CD4-positive, alpha-beta T cell treated with Interleukin-15 for 4 hours (primary cell): ENCODE results near the gene FAM98C.
A peak's percentile ranks its signal among the peaks of the same experiment; 100 is the strongest.
"Not testable (repeated sequence)": the region's sequence is repeated elsewhere in the genome, so short reads cannot be mapped to it uniquely, and the experiment has no call there.

ENCODE experiments used
- DNase-seq: peaks from one replicate; pipeline ENCODE4 v3.0.0-alpha.2; 2020; ENCODE audit warnings: low spot score

The FAM98C gene

DNA sequence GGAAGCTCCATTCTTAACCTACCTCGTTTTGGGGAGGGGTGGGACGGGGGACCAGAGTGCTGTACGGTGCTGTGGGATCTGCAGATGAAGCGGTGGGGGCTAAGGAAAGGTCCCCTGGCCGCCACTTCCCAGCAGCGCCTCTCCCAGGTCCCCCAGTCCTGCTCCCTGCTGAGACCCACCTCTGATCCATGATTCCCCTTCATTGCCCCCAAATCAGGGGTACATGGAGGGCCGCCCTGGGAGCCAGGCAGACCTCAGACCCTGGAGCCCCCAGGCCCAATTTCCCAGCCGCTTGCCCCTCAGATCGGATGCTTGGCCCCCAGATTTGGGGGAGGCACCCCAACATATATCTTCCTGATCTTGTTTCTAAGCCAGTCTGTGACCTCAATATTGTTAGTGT lies 3.8 kb upstream of the FAM98C start:
- no peak for DNase-seq

DNA sequence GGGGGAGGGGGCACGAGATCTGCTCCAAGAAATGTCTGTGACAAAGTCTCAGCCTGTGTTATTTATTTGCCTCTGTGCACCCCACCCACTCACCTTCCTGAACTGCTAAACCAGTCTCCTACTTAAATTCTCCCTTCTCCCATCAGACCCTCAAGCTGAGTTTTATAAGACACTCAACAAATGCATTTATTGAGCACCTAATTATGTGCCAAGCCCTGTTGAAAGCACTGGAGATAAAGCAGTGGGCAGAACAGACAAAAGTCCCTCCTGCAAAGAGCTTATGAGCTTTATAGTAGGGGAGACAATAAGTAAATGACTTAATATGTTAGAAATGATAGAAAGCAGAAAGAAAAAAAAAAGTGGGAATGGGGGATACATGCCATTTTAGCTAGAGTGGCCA lies 3.4 kb upstream of the FAM98C start:
- DNase-seq = no peak

DNA sequence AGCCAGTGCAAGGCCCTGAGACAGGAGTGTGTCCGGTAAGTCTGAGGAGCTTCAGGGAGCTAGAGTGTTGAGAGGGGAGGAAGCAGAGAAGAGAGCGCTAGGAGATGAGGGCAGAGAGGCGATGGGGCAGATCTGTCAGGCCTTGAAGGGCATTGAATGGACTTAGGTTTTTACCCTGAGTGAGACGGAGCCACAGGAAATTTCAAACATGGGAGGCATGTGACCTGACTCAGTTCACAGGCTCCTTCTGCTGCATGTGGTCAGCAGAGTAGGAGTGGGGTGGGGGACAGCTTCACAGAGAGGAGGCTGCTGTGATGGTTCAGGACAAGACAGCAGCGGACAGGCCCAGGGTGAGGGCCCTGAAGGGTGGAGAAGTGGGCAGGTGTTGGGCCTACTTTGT lies 2.5 kb upstream of the FAM98C start:
- no peak for DNase-seq

DNA sequence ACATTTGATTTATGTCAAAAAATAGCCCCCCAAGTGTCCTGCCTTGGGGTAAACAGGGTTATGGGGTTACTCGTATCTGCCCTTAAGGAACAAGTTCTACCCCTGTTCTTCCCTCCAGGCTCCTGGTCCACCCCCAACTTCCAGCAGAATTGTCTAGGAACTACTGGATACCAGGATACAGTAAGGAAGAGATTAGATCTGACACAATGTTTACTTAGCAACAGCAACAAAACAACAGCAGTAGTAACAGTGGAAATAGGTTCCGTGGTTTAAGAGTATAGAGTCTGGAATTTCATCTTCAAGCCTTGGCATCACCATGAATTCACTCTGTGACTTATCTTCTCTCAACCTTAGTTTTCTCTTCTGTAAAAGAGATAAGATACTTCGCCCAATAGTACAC lies 1.7 kb upstream of the FAM98C start:
- no peak for DNase-seq

DNA sequence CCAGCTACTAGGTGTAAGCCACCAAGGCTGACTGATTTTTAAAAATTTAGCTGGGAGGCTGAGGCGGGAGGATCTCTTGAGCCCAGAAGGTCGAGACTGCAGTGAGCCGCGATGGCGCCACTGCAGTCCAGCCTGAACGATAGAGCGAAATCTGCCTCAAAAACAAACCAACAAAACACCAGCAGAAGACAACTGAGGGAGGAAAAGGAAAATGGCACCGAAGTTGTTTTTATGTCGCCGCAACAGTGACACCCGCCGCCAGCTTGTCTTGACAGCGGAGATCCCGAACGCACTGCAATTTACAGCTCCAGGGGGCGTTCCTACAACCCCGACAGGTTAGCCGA lies 298 bp upstream of the FAM98C start:
- no peak for DNase-seq

DNA sequence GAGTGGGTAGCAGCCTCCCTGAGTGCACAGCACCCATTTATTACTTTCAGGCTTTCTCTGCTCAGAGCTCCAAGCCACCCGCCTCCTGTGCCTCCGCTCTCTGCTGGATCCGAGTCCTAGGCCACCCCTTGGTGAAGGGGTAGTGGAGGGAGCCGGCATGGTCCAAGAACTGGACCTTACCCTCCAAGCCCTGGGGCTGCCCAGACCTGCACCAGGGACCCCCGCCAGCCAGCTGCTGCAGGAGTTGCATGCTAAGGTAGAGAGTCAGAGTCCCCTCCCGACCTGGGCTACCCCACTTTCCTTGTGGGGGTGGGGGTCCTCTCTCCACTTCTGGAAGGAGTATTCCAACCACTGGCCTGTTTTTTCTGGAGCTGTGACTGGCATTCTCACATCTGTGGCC lies 2.0 kb downstream of the FAM98C start:
- DNase-seq = no peak

DNA sequence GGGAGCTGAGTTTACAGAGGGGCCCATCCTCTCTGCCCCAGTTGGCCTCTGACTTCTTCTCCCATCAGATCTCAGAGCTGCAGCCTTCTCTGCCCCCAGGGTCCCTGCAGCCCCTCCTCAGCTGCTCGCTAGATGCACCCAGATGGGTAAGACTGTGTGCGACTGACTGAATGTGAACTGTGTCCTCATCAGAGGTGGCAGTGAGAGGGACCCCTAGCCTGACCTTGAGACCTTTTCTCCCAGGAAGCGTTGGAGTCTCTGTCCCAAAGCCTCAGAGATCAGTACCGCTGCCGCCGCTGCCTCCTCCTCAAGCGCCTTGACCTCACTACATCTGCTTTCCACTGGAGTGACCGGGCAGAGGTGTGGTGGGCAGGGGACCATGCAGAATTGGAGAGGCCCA lies 2.4 kb downstream of the FAM98C start:
- no peak for DNase-seq

DNA sequence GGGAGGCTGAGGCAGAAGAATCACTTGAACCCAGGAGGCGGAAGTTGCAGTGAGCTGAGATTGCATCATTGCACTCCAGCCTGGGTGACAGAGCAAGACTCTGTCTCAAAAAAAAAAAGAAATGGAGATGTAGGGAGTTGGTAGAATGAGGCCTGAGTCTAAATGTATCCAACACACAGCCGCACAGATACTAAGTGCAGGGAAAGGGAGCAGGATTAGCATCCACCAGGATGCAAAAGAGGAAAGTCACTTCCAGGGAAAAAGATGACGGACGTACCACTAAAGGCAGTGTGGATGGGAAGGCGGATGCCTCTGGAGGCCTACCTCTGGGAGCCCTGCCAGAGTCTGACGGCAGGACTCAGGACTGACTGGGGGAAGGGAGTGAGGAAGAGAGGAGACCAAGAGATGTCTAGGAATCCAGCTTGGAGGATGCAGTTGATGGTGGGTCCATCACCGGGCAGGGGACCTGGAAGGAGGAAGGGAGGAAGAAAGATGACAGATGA lies 6.8 kb downstream of the FAM98C start:
- DNase-seq = no peak

DNA sequence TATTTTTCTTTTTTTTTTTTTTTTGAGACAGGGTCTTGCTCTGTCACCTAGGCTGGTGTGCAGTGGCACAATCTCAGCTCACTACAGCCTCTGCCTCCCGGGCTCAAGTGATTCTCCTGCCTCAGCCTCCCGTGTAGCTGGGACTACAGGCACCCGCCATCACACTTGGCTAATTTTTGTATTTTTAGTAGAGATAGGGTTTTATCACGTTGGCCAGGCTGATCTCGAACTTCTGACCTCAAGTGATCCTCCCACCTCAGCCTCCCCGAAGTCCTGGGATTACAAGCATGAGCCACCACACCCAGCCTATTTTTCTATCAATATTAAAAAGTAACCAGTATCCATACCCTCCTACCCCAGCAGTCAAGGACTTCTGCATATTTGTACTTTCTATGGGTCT lies 7.5 kb downstream of the FAM98C start:
- not testable (repeated sequence) for DNase-seq

DNA sequence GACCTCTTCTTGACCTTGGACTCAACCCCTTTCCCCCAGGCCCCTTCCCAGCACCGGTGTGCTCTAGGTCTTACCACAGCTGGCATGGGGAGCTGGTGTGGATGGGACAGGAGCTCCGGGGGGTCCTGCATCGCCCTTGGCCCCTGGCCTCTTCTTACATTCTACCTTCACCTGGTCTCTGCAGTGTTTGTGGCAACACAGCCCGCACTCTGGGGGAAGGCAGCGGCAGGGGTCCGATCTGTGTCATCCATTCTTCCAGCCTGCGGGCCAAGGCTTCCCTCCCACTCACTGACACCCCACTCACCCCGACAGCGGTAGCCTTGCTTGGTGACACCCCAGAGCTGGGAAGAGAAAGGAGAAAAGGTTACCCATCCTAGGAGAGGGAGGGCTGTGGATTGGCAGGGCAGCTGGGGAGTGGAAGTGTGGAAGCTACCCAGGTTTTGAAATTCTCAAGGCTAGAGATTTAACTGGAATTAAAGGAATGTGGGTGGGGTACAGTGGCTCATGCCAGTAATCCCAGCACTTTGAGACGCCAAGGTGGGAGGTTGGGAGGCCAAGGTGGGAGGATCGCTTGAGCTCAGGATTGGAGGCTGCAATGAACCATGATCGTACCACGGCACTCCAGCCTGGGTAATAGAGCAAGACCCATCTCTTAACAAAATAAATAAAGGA lies 8.3 kb downstream of the FAM98C start:
- no peak for DNase-seq

DNA sequence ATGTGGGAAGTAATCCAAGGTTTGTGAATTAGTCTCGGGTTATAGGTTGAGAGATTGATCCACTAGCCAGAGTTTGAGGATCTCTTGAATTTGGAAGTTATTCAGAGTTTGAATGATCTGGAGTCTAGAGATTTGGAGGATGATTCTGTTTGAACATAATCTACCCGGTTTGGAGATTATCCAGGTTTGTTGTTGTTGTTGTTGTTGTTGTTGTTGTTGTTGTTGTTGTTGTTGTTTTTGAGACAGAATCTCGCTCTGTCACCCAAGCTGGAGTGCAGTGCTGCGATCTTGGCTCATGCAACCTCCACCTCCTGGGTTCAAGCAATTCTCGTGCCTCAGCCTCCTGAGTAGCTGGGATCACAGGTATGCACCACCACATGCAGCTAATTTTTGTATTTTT lies 9.0 kb downstream of the FAM98C start:
- DNase-seq = not testable (repeated sequence)

DNA sequence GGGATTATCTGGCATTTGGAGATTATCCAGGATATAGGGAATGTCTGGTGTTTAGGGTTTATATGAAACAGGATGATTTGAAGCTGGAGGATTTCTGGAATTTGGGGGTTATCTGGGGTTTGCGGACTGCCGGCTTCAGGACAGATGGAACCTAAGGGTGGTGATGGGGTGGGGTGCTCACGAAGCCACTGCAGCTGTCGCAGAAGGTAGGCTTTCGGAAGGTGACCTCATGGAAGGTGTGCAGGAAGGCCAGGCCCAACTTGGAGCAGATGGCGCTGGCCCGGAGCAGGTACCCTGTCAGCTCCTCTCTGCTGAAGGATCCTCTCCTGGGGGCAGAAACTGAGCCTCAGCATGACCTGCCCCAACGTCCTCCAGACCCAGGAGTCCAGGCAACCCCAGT lies 9.6 kb downstream of the FAM98C start:
- no peak for DNase-seq

DNA sequence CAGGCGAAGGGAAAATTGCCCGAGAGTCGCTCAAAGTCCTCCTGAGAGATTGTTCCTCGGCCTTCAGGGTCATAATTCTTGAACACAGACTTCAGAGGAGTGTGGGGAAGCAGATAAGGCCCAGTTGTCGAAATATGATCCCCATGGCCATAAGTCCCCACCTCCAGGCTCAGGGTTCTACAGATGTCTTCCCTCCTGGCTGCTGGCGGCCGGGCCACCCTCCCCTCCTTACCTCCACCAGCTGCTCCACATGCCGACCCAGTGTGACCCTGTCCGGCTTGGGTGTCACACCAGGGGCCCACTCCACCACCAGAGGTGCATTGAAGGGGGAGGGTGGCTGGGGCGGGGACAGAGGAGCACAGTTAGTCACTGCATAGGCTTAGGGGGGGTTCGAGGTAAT lies 10.1 kb downstream of the FAM98C start:
- no peak for DNase-seq

DNA sequence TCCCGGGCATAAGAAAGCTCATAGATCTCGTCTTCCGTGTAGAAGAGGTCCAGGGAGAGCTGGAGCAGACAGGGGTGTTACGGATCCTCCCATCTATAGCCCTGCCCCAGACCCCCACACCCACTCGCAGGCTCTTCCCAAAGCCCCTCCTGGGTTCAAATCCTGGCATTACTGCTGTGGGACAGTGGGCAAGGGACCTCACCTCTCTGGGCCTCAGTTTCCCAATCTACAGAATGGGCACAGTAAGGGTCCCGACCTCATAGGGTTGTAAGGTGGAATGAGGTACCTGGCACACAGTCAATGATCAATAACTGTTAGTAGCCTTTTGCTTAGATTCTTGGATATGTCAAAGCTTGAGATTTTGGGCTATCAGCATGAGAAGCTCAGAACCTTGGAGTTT lies 10.5 kb downstream of the FAM98C start:
- no peak for DNase-seq

DNA sequence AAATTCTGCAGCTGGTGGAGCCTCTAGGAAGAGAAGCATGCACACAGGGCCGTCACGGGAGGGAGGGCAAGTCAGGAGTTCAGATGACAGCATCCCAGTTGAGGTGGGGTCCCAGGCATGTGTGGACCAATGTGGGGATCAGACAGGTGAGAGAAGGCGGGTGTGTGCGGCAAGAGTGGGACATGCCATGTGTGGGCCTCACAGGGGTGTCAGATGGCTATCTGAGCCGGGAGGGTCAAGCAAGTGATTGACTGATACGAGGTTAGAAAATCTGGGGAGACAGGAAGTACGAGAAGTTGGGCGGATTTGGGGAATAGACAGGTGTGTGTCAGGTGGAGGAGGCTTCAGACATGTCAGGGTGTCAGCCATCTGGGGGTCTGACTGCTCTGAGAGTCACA lies 14.3 kb downstream of the FAM98C start:
- no peak for DNase-seq

DNA sequence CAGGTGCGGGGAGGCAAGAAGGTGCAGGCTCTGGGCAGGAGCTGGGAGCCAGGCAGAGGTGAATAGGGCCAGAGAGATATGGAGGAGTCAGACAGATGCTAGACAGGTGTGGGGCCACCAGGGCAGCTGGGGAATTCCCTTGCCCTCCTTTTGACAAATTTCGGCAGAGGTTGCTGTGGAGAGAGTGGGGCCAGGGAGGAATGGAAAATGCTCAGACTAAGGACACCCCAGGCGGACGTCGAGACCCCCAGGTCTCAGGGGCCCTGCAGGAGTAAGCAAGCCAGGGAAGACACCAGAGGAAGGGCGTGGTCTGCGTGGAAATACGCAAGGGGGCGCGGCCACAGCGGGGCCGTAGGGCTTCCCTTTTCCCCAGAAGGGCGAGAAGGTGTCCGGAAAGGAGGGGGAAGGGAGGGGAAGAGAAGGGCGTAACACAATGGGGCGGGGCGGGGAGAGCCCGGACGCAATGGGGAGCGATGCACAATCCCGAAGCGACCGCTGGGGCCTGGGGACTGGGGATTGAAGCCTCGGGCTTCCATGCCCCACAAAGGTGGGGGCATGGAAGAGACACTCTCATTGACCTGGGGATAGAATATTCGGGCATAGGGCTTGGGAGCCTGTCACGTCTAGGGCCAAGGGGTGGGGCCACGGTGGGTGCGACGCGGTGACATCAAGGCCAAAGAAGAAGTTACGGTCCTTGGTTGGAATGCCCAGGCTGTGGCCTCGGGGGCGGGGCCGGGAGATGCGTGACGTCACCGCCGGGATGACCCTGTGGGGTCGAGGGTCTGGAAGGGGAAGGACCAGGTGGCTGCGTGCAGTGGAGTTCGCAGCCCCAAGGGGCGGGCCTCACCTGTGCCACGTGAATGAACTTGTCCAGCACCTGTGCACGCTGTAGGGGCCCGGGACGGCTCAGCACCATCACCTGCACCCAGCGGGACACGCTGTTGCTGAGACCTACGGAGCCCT lies 14.9 kb downstream of the FAM98C start:
- DNase-seq = peak; percentile 66

DNA sequence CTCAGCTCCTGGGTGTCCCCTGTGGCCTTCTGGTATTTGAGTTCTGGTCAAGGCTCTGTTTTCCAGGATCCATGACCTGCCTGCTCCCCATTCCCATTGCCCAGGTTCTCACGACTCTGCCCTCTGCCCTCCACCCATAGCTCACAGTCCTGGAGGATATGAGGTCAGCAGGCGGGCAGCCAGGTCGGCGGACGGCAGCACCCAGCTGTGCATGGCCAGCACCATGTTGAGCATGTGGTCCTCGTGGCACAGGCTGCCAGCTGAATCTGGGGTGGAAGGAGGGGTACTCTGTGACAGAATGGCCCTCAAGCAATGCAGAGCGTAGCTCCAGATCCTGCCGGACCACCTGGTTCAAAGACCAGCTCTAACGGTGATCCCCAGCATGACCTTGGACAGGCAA lies 18.0 kb downstream of the FAM98C start:
- no peak for DNase-seq

DNA sequence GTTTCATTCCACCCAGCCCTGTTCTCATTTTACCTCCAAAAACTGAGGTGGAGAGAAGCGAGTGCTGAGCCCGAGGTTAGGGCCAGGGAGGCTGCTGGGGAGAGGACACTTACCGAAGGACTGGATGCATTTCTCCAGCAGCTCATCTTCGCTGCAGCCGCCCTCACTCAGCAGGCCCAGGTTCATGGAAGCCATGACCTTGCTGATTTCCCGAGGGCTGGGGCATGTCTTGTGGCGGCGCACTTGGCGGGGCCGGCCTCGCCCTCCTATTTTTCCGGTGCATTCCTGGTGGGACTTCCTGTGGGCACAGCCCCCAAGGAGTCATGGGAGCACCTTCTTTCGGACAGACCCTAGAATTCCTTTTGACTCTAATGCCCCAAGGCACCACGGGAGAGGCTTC lies 19.0 kb downstream of the FAM98C start:
- no peak for DNase-seq

DNA sequence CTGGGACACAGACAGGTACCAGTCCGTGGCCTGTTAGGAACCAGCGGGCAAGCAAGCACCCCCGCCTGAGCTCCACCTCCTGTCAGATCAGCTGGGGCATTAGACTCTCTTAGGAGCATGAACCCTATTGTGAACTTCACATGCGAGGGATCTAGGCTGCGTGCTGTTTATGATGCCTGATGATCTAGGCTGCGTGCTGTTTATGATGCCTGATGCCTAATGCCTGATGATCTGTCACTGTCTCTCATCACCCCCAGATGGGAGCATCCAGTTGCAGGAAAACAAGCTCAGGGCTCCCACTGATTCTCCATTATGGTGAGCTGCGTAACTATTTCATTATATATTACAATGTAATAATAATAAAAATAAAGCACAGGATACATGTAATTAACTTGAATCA lies 19.5 kb downstream of the FAM98C start:
- DNase-seq = no peak

DNA sequence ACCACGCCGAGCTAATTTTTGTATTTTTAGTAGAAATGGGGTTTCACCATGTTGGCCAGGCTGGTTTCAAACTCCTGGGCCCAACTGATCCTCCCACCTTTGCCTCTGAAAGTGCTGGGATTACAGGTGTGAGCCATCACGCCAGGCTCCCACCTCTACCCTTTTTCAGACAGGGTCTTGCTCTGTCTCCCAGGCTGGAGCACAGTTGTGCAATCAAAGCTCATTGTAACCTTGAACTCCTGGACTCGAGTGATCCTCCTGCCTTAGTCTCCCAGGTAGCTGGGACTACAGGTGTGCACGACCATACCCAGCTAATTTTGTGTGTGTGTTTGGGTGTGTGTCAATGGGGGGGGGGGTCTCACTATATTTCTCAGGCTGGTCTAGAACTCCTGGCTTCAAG lies 21.4 kb downstream of the FAM98C start:
- no peak for DNase-seq

DNA sequence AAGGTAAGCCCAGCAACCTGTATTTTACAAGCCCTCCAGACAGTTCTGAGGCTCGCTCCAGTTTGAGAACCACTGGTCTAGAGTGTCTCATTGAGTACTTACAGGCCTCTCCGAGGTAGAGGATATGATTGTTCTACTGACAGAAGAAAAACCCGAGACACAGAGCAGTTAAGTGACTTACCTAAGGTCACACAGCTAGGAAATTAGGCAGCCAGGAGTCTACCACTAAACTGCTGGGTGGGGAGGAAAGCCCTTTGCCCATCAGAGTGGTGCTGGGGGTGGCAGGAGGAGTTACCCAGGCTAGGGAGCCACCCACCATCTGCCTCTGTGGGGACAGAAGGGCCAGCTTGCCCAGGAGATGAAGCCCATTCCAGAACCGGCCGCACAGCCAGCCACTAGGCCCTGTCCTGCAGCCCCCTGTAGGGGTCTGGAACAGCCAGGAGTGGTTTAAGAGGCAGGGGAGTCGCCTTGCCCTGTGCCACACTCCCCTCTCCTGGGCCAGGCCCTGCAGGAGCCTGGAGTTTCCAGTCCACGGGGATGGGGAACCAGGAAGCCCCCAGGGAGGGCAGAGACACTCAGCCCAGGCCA lies 22.4 kb downstream of the FAM98C start:
- no peak for DNase-seq

DNA sequence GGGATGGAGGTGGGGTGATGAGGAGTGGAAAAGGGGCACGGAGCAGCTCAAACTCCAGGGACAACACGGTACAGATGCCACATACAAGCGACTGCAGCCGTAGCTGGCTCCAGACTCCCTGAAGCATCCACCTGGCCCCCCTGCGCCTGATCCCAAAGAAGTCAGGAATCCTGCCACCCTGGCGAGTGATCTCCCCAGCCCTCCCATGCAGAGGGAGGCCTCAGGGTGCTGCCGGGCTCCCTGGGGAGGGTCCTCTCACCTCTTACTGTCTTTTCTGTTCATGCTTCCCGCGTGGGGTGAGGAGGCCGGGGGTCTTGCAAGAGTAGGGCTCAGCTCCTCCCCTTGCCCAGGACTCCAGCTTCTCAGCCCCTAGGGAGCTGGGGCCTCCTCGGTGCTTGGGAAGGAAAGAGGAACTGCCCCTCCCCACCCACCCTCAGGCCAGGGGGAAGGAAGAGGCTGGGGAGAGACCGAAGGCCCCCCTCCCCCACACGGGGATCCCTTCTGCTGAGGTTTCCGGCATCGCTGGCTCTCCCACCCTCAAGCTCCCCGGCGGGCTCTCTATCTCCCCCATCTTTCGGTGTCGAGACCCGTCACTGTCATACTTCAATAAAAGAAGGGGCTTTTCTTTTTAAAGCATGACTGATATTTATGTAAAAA lies 23.0 kb downstream of the FAM98C start, which contains the start of gene RASGRP4:
RASGRP4 (minus strand) TSS at position 410 of the 657 bp plus-strand sequence; CDS start at position 282, 128 bp downstream.
- peak; percentile 14 for DNase-seq
